Panc1 (cell line): ENCODE results near the gene BCL2L11. TPM values are rescaled to one million over a fixed set of nuclear protein-coding genes. Genes with fewer than 3 reads are reported as not detected.

ENCODE experiments used
- ATAC-seq: fragments of 200-7000 bp; cut with Tn5 transposase; 2 replicates; pipeline ENCODE4 v1.9.1; 2020; ENCODE audit warnings: mild to moderate bottlenecking, moderate library complexity
- BruUV-seq: library from RNA; stranded (reverse); fragments of 400-500 nt; replicated peaks from 2 replicates; lab custom pipeline; 2021; lab: Mats Ljungman, UMichigan
- CTCF ChIA-PET: fragments of 300-600 bp; sonication (Branson Sonifier 250); formaldehyde crosslinking; loops from one replicate; lab custom pipeline; 2022; ENCODE audit warnings: antibody characterized with exemption; lab: Charles Lee
- POLR2A ChIA-PET: fragments of 300-600 bp; sonication (Branson Sonifier 250); formaldehyde crosslinking; loops from one replicate; lab custom pipeline; 2022; ENCODE audit warnings: antibody characterized with exemption; lab: Charles Lee
- DNase-seq: peaks from one replicate; pipeline ENCODE4 v3.0.0-alpha.2; 2010; ENCODE audit warnings: low read depth, low spot score
- H3K27ac ChIP-seq: 2 replicates; pipeline ENCODE4 v1.5.1; 2011; ENCODE audit warnings: mild to moderate bottlenecking, low read length, inconsistent platforms
- H3K27me3 ChIP-seq: fragments of 200-500 bp; sonication (Bioruptor generic); 2 replicates; pipeline ENCODE4 v1.6.0; 2014; ENCODE audit warnings: low read length, inconsistent platforms; ENCODE audit not compliant: control insufficient read depth, insufficient read depth
- H3K36me3 ChIP-seq: fragments of 200-500 bp; sonication (Bioruptor generic); 2 replicates; pipeline ENCODE4 v1.5.1; 2014; ENCODE audit warnings: inconsistent platforms, mild to moderate bottlenecking, low read length, moderate library complexity; ENCODE audit not compliant: control insufficient read depth, insufficient read depth
- H3K4me1 ChIP-seq: 2 replicates; pipeline ENCODE4 v1.5.1; 2011; ENCODE audit warnings: inconsistent platforms, mild to moderate bottlenecking, low read length, moderate library complexity; ENCODE audit not compliant: control insufficient read depth, insufficient read depth
- H3K4me3 ChIP-seq, 2 experiments: 2 replicates each; pipeline ENCODE4 v1.5.1; 2011 to 2012; ENCODE audit warnings: low read depth in 2 of 2, low read length in 2 of 2, mild to moderate bottlenecking in 2 of 2, inconsistent platforms in 1 of 2, moderate library complexity in 1 of 2
- H3K9me3 ChIP-seq: fragments of 200-500 bp; sonication (Bioruptor generic); 2 replicates; pipeline ENCODE4 v1.5.1; 2014; ENCODE audit warnings: low read depth, mild to moderate bottlenecking, inconsistent platforms, low read length, moderate library complexity; ENCODE audit not compliant: control insufficient read depth, insufficient read depth
- CTCF ChIP-seq: fragments of 450-650 bp; IDR thresholded peaks from 2 replicates; pipeline ENCODE4 v1.5.1; 2017; ENCODE audit warnings: mild to moderate bottlenecking
- POLR2AphosphoS5 ChIP-seq: IDR thresholded peaks from 2 replicates; pipeline ENCODE4 v1.6.1; 2012; ENCODE audit warnings: mild to moderate bottlenecking, low read depth, low read length, moderate library complexity
- REST ChIP-seq, 2 experiments: IDR thresholded peaks; 2 replicates each; pipeline ENCODE4 v1.6.1; 2011 to 2012; ENCODE audit warnings: low read depth in 2 of 2, control low read depth in 1 of 2, low read length in 1 of 2, mild to moderate bottlenecking in 1 of 2, moderate library complexity in 1 of 2; ENCODE audit not compliant: insufficient read depth in 1 of 2
- SIN3A ChIP-seq: IDR thresholded peaks from 2 replicates; pipeline ENCODE4 v1.6.1; 2012; ENCODE audit warnings: low read depth, mild to moderate bottlenecking, low read length, moderate library complexity, borderline replicate concordance; ENCODE audit not compliant: insufficient read depth
- TCF7L2 ChIP-seq: IDR thresholded peaks from 2 replicates; pipeline ENCODE4 v1.6.1; 2011; ENCODE audit warnings: mild to moderate bottlenecking, low read depth, low read length, inconsistent platforms
- in situ Hi-C: cut with HindIII; loops from 2 replicates; pipeline ENCODE4 v1.10.0; 2016; ENCODE audit warnings: low sequenced_read_pairs, low pct_unique_long_range_greater_than_20kb
- intact Hi-C: fragments of 100-400 bp; cut with micrococcal nuclease; formaldehyde crosslinking; loops from one replicate; pipeline ENCODE4 v1.10.0; 2022; ENCODE audit not compliant: unreplicated experiment
- total RNA-seq: library from RNA; stranded (reverse); gene quantifications from one replicate; pipeline ENCODE4 v1.2.1, GENCODE V29; 2021; ENCODE audit not compliant: unreplicated experiment

Gene BCL2L11
- total RNA-seq, 1 experiment from 2014 or later: 43.8 TPM

GRCh38 chr2:111148225-111148873 lies 27.6 kb downstream of the BCL2L11 start:
- Histone ChIP-seq H3K27me3 (no peaks in the 10 kb centered on the region), H3K9me3 (no peaks in the 10 kb centered on the region), H3K4me3 (no peak overlapping the region), H3K4me1 (0 out of 2 replicates have a peak, but pooled peaks cover 3% of the 10 kb centered on the region), H3K36me3 (peaks cover 11% of the 10 kb centered on the region), H3K27ac (no peak overlapping the region)
- intact Hi-C loops: no loop called here
- in situ Hi-C loops: no loop called here
- ATAC-seq: no peak
- CTCF ChIA-PET: no interaction called here
- BruUV-seq: no TSS peak
- TF ChIP-seq CTCF (no peak), TCF7L2 (no peak), REST (IDR thresholded peaks at IDR 0.05; ENCODE audit: insufficient read depth in 1 of 2, low read depth in 2 of 2, low read length in 1 of 2) (no peak)
- POLR2A ChIA-PET: no interaction called here
- no peak for DNase-seq

- in situ Hi-C loops (no loop called here), intact Hi-C loops (no loop called here)
- no peak for ATAC-seq
- no TSS peak for BruUV-seq
- Histone ChIP-seq H3K27ac (no peak overlapping the region), H3K36me3 (peaks cover 12% of the 10 kb centered on the region), H3K9me3 (no peaks in the 10 kb centered on the region), H3K27me3 (no peaks in the 10 kb centered on the region), H3K4me1 (0 out of 2 replicates have a peak, but pooled peaks cover 3% of the 10 kb centered on the region), H3K4me3 (no peak overlapping the region)
- POLR2A ChIA-PET: no interaction called here
- TF ChIP-seq POLR2AphosphoS5 (no peak), REST (IDR thresholded peaks at IDR 0.05; ENCODE audit: insufficient read depth in 1 of 2, low read depth in 2 of 2, low read length in 1 of 2) (no peak), CTCF (no peak), SIN3A (no peak), TCF7L2 (no peak)
- CTCF ChIA-PET: no interaction called here
- no peak for DNase-seq
Measured at GRCh38 chr2:111148925-111149324, 28.2 kb downstream of the BCL2L11 start.
